ENCODE measurements around the gene SLC39A1. TPM values are rescaled to one million over a fixed set of nuclear protein-coding genes. Genes with fewer than 3 reads are reported as not detected.

Gene SLC39A1
- total and polyA plus RNA-seq, 2 of the 8 experiments (the other 6 are each of a cell fraction or from before 2014, with no cell fraction given) = 238 to 337 TPM

DNA sequence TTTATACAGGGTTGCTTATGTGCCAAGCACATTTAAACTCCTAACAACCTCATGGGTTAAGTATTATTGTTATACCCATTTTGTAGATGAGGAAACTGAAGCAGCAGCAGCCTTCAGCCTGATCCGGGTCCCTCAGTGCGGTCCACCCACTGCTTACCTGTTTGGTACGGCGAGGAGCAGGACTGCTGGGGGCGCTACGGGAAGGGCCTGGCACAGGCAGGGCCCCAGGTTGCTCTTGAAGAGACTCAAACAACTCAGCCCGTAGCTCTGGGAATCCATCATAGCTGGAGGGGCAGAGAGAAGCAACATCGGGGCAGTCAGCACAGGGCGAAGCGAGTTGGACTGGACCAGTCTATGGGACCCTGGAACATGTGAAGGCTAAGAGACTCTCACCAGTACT lies 26.0 kb downstream of the SLC39A1 start:
- CTCF ChIA-PET (ENCODE audit: partially characterized antibody) = interaction anchor here (0.6 to 1.0 kb wide), 2 partner anchors 9 to 426 kb away, joined by 3 to 7 read pairs; partner anchors contain the start of gene DENND4B
- WGBS, 2 experiments (ENCODE audit: extremely low coverage in 1 of 2, insufficient coverage in 1 of 2, insufficient read length in 1 of 2, insufficient replicate concordance in 2 of 2, low coverage in 1 of 2, low lambda C conversion rate in 2 of 2, missing lambda C conversion rate in 1 of 2) = 88% methylated on average over 10 of the region's 10 CpGs; no CpG with 5 or more reads in 1 of the 2 experiments
- TF ChIP-seq POLR2A (IDR thresholded peaks at IDR 0.05; ENCODE audit: control extremely low read depth in 1 of 2, low read depth in 2 of 2, low read length in 2 of 2) (no peak), PHF8 (conservative IDR thresholded peaks at IDR 0.05; ENCODE audit: low read depth, low read length) (no peak), TAF1 (IDR thresholded peaks at IDR 0.05; ENCODE audit: low read depth, low read length) (no peak), BRCA1 (IDR thresholded peaks at IDR 0.05; ENCODE audit: low read depth, low read length) (no peak), HDAC2 (IDR thresholded peaks at IDR 0.05; ENCODE audit: borderline replicate concordance in 1 of 2, low read depth in 2 of 2, low read length in 2 of 2) (no peak), CHD1 (IDR thresholded peaks at IDR 0.05; ENCODE audit: low read depth, low read length) (no peak), RBBP5 (IDR thresholded peaks at IDR 0.05; ENCODE audit: borderline replicate concordance, low read depth, low read length) (no peak), ZNF274 (IDR thresholded peaks at IDR 0.05; ENCODE audit: borderline replicate concordance, extremely low read depth, low read length) (no peak), KDM1A (IDR thresholded peaks at IDR 0.05; ENCODE audit: borderline replicate concordance, low read length) (no peak), CTBP2 (IDR thresholded peaks at IDR 0.05; ENCODE audit: borderline replicate concordance, insufficient read depth, insufficient read length, low read length) (no peak), SIN3A (conservative IDR thresholded peaks at IDR 0.05 in 1 of 2, IDR thresholded peaks at IDR 0.05 in 1 of 2; ENCODE audit: low read depth in 1 of 2, low read length in 2 of 2) (no peak), KDM4A (IDR thresholded peaks at IDR 0.05; ENCODE audit: low read depth, low read length, severe bottlenecking) (no peak), SP4 (IDR thresholded peaks at IDR 0.05; ENCODE audit: low read length) (no peak)

More for the DNA sequence above, 26.0 kb downstream of the SLC39A1 start:
- Histone ChIP-seq H3K14ac (ENCODE audit: insufficient read length) (no peak overlapping the region), H4K8ac (ENCODE audit: extremely low read depth, insufficient read depth, low read length) (no peak overlapping the region), H3K9ac (replicated peaks in 1 of 4; ENCODE audit: extremely low read depth in 1 of 4, low read depth in 3 of 4, low read length in 3 of 4) (no peak overlapping the region), H2AK5ac (ENCODE audit: low read depth, low read length) (no peak overlapping the region), H3K27me3 (replicated peaks in 1 of 4; ENCODE audit: control insufficient read depth in 3 of 4, extremely low read depth in 1 of 4, insufficient read depth in 3 of 4, low read length in 3 of 4) (no peaks in the 10 kb centered on the region), H3K18ac (ENCODE audit: extremely low read depth, low read length) (no peak overlapping the region), H3K56ac (replicated peaks; ENCODE audit: insufficient read length, low read depth, low read length) (no peak overlapping the region), H3K4me2 (ENCODE audit: insufficient read depth in 1 of 2, low read depth in 2 of 2, low read length in 2 of 2) (no peak overlapping the region), H3K23me2 (ENCODE audit: low read depth, low read length) (no peaks in the 10 kb centered on the region), H3K4ac (replicated peaks; ENCODE audit: insufficient read length, low read depth, low read length) (no peak overlapping the region), H3K4me1 (replicated peaks in 1 of 4; ENCODE audit: control insufficient read depth in 3 of 4, insufficient read depth in 4 of 4, low read length in 3 of 4) (no peaks in the 10 kb centered on the region), H3K36me3 (ENCODE audit: control insufficient read depth in 2 of 4, insufficient read depth in 4 of 4, low read length in 3 of 4) (peaks cover 15 to 69% (median 50%) of the 10 kb centered on the region in 4 experiments), H4K5ac (ENCODE audit: insufficient read length, low read depth, low read length) (no peak overlapping the region), H2BK20ac (ENCODE audit: low read length) (no peak overlapping the region), H3K4me3 (ENCODE audit: extremely low read depth in 1 of 4, insufficient read depth in 2 of 4, low read depth in 3 of 4, low read length in 4 of 4) (no peak overlapping the region), H2BK120ac (replicated peaks; ENCODE audit: low read depth, low read length) (no peak overlapping the region), H2BK12ac (ENCODE audit: low read depth, low read length) (no peak overlapping the region), H3K27ac (ENCODE audit: low read depth, low read length) (no peak overlapping the region), H2AFZ (ENCODE audit: low read length) (no peak overlapping the region), H2BK15ac (ENCODE audit: low read length) (no peak overlapping the region), H4K20me1 (replicated peaks in 1 of 2; ENCODE audit: control insufficient read depth in 1 of 2, insufficient read depth in 2 of 2, low read length in 2 of 2) (peaks cover 0 to 10% of the 10 kb centered on the region in 2 experiments), H3K23ac (ENCODE audit: insufficient read length) (no peak overlapping the region), H3K79me1 (ENCODE audit: low read depth, low read length) (no peaks in the 10 kb centered on the region; the same call in 1 of the 2 replicates), H4K91ac (replicated peaks; ENCODE audit: insufficient read length, low read length) (no peak overlapping the region), H3K9me3 (ENCODE audit: insufficient read depth in 2 of 2, low read depth in 1 of 2, low read length in 1 of 2) (no peaks in the 10 kb centered on the region), H3K79me2 (ENCODE audit: control insufficient read depth in 1 of 2, insufficient read depth in 2 of 2, low read length in 2 of 2) (no peaks in the 10 kb centered on the region), H2BK5ac (ENCODE audit: low read depth, low read length) (no peak overlapping the region)
- POLR2A ChIA-PET (ENCODE audit: partially characterized antibody) = interaction anchor here (0.6 to 6.6 kb wide), 4 partner anchors 8 to 14 kb away, joined by 3 to 60 read pairs (median 6); partner anchors contain the start of genes DENND4B and GATAD2B
- FAIRE-seq (no peak), DNase-seq (ENCODE audit: low read depth in 1 of 2, low spot score in 2 of 2) (no peak)
